GM19397 (cell line): ENCODE data around the gene TTC28.
"Not testable (repeated sequence)": the region's sequence is repeated elsewhere in the genome, so short reads cannot be mapped to it uniquely, and the experiment has no call there.

Source experiments
- ATAC-seq: cut with Tn5 transposase; IDR thresholded peaks from one replicate; pipeline ENCODE4 v1.9.1; 2021; ENCODE audit warnings: mild to moderate bottlenecking, moderate library complexity; ENCODE audit not compliant: unreplicated experiment

The TTC28 gene

DNA sequence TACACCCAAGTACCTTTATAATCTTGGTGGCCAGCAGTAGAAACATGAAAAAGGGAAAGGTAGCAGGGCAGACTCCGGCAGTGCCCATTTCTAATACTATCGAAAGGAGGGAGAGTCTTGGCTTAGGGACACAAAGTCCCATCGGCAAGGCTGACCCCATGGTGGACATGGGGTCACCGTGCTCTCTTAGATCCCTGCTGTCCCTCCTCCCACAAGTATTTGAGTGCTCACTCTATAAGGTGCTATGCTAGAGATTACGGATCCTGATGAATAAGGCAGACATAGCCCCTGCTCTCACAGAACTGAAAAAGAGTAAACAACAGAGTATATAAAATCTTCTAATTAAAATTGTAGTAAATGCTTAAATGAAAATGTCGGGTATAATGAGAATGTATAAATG is 588.2 kb downstream of the TTC28 start:
- no peak for ATAC-seq

DNA sequence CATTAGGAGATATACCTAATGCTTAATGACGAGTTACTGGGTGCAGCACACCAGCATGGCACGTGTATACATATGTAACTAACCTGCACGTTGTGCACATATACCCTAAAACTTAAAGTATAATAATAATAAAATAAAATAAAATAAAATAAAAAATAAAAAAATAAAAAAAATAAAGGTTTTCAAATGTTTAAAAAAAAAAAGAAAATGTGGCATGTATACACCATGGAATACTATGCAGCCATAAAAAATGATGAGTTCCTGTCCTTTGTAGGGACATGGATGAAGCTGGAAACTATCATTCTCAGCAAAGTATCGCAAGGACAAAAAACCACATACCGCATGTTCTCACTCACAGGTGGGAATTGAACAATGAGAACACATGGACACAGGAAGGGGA is 590.1 kb downstream of the TTC28 start:
- not testable (repeated sequence) for ATAC-seq

GRCh38 chr22:28077166-28077565 is 602.5 kb downstream of the TTC28 start:
- no peak for ATAC-seq

GRCh38 chr22:28075358-28075981 is 604.2 kb downstream of the TTC28 start:
- ATAC-seq, result no peak

DNA sequence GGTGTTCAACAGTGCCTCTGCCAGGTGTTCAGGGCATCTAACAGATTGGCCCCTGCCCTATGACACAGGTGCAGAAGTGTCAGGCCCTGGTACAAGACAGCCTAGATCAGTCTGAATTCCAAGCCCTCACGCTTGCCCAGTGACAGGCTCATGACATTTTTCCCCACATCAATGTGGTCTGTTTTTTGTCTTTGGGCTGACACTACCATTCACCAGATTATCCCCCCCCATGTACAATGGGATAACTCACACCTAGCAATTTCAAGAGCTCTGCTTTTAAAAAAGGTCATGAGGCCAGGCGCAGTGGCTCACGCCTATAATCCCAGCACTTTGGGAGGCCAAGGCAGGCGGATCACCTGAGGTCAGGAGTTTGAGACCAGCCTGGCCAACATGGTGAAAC is 605.1 kb downstream of the TTC28 start:
- no peak for ATAC-seq

GRCh38 chr22:28072066-28072465 is 607.6 kb downstream of the TTC28 start:
- no peak for ATAC-seq

- no peak for ATAC-seq
Measured at GRCh38 chr22:28068826-28069225, 610.8 kb downstream of the TTC28 start.

- ATAC-seq, result no peak
Measured at GRCh38 chr22:28064920-28065319, 614.7 kb downstream of the TTC28 start.

- no peak for ATAC-seq
Measured at GRCh38 chr22:28063656-28064055, 616.0 kb downstream of the TTC28 start.

DNA sequence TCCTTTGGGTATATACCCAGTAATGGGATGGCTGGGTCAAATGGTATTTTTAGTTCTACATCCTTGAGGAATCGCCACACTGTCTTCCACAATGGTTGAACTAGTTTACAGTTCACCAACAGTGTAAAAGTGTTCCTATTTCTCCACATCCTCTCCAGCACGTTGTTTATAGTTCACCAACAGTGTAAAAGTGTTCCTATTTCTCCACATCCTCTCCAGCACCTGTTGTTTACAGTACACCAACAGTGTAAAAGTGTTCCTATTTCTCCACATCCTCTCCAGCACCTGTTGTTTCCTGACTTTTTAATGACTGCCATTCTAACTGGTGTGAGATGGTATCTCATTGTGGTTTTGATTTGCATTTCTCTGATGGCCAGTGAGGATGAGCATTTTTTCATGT is 619.0 kb downstream of the TTC28 start:
- not testable (repeated sequence) for ATAC-seq

DNA sequence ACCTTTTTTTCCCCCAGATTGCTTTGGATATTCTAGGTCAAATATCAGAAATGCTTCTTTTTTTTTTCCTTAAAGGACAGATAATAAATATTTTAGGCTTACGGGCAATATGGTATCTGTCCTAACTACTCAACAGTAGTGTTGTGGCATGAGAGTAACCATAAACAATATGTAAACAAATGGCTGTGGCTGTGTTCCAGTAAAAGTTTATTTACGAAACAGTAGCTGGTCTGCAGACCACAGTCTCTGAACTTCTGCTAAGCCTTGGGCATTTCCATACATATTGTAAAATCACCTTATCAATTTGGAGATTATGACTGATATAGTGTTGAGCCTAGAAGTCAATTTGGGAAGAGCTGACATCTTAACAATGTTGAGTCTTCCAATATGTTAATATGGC is 621.6 kb downstream of the TTC28 start:
- ATAC-seq, result no peak

- no peak for ATAC-seq
Measured at GRCh38 chr22:28054819-28055208, 624.8 kb downstream of the TTC28 start.

- ATAC-seq, result no peak
Measured at GRCh38 chr22:28053896-28054818, 625.5 kb downstream of the TTC28 start.

DNA sequence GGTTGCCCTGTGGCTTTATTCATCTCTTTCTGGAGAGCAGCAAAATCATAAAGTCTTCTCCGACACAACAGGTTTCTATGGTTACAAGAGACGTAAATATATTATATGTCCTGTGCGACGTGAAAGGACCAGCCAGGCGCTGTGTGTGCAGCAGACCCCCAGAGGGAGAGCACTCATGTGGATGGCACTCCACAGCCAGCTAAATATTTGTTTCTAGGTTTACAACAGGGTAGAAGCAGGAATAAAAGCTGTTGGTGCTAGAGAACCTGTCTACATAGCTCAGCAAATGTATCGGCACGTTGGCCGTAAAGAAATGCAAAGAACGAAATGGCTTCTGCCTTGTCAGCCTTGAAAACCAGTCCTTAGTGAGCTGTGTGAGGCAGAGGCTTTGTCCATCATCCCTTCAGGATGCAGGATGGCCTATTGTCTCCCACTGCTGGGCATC is 626.8 kb downstream of the TTC28 start:
- ATAC-seq, result no peak

DNA sequence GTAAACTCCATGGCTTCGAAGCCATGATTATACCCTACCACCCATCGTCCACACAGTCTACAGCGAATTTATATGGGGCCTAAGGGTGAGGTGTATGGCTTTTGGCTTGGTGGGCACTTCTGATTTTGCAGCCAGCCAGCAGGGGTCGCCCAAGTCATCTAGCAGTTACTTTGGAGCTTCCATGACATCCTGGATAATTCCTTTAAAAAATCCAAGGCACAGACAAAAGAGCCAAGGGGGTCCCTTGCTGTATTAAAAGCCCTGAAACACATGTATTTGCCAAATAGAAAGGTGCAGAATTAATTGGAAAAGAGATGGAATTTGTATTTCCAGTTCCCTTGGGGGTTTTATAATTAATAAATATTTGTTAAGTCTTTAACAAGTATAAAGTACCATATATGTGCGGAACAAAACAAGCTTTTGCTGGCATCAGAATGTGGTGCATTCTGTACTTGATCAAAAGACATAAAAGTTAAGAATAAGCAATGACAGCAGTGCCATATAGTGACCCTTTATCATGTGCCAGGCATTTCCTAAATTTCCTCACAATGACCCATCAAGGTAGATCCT is 627.8 kb downstream of the TTC28 start:
- no peak for ATAC-seq

DNA sequence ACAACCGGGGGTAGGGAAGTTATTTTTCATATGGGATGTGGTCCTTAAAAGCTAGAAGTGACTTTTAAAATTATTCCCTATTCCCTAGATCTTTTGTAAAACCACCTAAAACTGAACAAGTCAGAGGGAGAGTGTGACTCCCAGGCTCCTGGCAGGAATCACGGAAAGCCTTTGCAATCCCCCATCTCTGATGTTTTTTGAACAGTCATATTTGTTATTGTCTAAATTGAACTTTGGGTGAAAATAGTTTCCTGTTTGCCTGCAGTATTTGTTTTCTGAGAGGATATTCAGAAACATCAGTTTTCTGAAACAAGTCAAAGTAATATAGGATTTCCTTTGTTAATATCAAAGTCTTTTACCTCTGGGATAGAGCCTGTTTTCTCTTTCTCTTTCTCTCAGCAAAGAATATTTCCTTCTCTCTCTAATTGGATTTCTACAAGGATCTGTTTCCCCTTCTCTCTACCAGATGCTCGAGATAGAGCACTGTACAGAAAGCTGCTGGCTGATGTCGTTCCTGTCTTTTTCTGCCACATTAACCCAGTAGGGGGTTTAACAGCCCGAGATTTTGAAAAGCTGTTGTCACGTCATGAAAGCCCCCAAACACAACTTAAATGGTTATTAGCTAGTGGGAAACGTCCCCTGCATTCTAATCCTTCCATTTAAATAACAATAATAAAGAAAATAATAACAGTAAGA is 628.4 kb downstream of the TTC28 start:
- ATAC-seq, result no peak

GRCh38 chr22:28048529-28048928 is 631.1 kb downstream of the TTC28 start:
- no peak for ATAC-seq

- no peak for ATAC-seq
Measured at GRCh38 chr22:28047740-28048139, 631.9 kb downstream of the TTC28 start.

DNA sequence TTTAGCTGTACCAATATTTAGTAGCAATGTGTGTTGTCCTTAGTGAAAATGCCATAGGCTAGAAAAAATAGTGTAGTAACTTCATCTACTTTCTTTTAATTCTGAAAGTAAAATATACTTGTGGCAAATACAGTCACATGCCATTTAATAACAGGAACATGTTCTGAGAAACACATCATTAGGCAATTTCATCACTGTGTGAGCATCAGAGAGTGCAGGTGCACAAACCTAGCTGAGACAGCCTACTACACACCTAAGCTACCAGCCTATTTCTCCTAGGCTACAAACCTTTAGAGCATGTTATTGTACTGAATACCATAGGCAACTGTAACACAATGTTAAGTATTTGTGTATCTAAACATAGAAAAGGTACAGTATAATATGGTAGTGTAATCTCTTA is 633.5 kb downstream of the TTC28 start:
- no peak for ATAC-seq

DNA sequence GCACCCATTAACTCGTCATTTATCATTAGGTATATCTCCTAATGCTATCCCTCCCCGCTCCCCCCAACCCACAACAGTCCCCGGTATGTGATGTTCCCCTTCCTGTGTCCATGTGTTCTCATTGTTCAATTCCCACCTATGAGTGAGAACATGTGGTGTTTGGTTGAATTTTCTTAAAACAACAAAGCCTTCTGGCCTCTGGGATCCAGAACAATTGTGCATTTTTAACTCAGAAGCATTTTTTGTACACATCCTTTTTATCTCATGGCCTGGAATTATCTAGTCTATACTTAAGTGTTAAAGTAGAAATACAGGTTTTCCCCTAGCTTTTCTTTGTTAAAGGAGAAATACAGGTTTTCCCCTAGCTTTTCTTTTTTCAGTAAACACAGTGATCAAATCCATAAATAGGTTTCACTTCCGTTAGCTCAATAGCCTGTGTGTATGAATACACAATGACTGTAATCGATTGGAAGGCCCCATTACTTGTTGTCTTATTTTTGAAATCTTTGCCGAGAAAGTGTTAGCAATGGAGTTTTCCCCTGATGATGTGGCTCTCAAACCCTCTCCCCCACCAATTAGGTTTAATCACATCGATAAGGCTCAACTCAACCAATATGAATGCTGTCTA is 635.0 kb downstream of the TTC28 start:
- ATAC-seq, result no peak

DNA sequence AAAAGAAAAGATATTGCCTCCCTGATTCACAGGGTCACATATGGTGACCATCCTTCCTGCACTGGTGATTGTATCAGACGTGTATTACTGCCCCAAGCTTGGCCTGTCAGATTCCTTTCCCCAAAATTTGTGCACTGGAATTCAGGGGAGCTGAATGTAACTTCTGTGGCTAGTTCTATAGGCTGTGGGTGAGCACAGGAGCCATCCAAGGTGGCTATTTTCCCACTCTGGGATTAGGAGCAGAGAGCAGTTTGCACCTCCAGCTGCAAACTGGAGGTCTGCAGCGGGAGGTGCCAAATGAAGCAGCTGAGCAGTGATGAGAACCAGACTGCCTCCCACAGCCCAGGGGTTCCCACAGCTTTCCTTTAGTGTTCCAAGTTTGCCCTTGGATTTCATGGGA is 636.4 kb downstream of the TTC28 start:
- no peak for ATAC-seq
